GM21423 (cell line): Measurements from ENCODE around the gene MRE11.
"Not testable (repeated sequence)": the region's sequence is repeated elsewhere in the genome, so short reads cannot be mapped to it uniquely, and the experiment has no call there.

Source experiments
- ATAC-seq: cut with Tn5 transposase; IDR thresholded peaks from one replicate; pipeline ENCODE4 v1.9.1; 2021; ENCODE audit warnings: mild to moderate bottlenecking, moderate library complexity; ENCODE audit not compliant: unreplicated experiment

Gene MRE11

GRCh38 chr11:94507485-94507884, 13.8 kb upstream of the MRE11 start:
- ATAC-seq = no peak

DNA sequence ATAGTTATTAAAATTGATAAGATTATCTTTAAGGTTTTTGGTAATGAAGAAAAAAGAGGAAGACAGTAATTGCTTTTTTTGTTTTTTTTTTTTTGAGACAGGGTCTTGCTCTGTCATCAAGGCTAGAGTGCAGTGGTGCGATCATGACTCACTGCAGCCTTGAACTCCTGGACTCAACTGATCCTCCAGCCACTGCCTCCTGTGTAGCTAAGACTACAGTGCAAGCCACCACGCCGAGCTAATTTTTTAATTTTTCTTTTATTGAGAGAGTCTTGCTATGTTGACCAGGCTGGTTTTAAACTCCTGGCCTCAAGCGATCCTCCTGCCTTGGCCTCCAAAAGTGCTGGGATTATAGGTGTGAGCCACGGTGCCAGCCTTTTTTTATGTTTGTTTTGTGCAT, 12.9 kb upstream of the MRE11 start:
- not testable (repeated sequence) for ATAC-seq

DNA sequence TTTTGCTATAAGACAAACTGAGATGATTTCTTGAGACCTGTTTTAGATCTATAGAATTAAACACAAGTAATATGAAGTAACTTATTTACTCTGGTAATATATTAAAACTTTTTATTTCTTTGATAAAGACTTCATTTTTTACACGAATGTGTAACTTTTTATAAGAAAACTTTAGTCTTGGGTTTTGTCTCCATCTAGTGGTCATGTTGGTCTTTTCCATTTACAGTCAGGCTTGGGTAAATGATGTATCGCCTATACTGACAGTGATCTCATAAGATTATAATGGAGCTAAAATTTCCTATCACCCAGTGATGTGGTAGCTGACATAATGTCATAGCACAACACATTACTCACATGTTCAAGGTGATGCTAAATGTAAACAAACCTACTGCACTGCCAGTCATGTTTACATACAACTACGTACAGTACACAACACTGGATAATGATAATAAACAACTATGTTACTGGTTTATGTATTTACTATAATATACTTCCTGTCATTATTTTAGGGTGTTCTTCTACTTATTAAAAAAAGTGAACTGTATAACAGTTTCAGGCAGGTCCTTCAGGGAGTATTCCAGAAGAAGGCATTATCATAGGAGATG, 11.1 kb upstream of the MRE11 start:
- no peak for ATAC-seq

- ATAC-seq = no peak
Observed at GRCh38 chr11:94501522-94501921, 7.9 kb upstream of the MRE11 start.

GRCh38 chr11:94500181-94500580, 6.5 kb upstream of the MRE11 start:
- ATAC-seq = no peak

GRCh38 chr11:94494126-94494680, 559 bp upstream of the MRE11 start:
- peak; percentile 60 for ATAC-seq

DNA sequence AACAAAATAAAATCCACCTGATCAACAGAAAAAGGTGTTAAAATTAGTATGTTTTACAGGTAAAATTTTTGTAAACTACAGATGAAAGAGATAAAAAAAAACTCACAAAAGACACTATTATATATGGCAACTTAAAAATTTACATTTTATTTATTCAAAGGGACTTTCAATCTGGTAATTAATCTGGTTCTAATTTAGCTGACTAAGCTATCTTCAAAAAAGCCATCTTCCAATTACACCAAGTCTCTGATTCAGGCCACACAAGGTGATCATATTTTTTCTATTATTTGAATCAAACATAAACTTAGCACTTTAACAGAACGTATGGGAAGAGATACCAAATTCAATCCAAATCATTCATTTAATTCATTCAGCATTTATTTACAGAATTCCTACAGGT, 7.6 kb downstream of the MRE11 start:
- ATAC-seq = no peak

DNA sequence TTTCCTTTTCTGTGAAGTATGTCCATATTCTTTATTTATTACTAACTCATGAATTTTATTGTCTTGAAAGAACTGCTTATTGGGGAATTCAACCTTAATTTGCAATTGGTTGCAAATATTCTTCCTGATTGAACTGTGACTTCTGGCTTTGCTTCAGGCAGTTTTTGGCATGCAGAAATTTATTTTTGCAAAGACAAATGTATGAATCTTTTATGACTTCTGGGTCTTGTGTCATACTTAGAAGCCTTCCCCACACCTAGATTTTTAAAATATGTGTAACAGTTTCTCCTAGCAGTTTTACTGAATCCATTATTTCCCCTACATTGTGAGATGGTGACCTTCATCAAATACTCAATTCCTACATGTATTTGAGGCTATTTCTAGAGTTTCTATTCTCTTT, 12.3 kb downstream of the MRE11 start:
- no peak for ATAC-seq

DNA sequence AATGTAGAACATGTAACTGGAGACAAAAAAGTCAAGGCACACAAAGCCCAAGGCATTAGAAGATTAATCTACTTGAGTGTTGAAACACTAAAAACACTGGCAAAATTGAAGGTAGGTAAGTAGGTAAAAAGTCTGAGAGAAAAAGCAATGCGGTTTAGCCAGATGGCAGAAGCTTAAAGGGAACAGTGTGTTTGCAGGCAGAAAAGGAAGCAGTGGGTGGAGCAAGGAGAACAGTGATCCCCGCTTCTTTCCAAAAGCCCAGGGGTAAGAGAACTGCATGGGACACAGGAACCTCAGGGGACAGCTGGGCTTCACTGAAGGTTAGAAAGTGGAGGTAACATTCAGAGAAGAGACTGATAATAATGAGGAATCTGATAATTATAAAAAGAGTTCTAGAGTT, 16.0 kb downstream of the MRE11 start:
- no peak for ATAC-seq

DNA sequence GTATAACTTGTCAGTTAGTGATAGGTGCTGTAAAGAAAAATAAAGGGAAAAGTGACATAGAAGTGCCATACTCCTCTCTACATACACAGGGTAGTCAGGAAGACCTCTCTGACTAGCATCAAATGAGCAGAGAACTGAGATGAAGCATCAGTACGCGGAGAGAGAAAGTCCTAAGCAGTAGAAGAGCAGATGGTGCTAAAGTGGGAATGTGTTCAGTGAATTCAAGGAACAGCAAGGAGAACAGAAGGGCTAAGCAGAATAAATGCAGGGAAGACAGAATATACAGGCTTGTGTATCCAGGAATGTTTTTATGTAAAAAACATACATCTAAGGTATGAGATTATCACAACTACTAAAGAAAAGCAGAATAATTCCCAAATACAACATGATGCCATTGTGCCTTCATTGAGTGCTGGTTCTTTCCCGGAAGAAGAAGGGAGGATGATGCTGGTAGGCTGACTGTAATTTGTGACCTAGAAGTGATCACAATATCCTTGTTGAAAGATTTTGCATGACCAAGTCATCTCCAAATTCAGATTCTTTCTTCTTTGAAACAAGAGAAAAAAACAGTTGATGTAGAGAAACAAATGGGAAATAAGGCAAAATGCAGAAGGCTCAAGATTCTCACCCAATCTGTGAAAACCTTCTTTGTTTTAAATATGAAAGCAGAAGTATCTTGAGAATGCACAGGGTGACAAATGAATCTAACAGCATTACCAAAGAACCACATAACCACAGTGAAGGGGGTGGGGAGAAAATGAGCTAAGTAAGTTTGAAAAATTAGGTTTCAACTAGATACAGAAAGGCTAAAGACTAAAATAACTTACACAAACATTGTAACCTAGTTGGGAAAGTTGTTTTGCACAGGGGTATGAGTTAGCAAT, 20.5 kb downstream of the MRE11 start:
- peak; percentile 80 for ATAC-seq

GRCh38 chr11:94469416-94469815, 24.2 kb downstream of the MRE11 start:
- ATAC-seq = peak; percentile 89

DNA sequence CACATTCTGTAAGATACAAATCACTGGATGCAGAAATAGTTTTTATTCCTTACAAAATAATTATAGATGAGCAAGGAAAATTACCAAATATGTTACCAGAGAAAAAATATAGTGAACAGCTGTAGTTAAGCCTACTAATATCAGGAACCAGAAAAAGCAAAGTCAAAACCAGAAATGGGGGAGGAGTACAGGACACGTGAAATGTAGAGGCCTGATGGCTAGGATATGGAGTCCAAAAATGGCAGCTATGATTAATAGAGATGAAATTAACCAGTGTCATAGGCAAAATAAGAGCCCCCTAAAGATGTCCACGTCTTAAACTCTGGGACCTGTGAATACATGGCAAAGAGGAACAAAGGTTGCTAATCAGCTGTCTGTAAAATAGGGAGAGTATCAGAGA, 34.1 kb downstream of the MRE11 start:
- no peak for ATAC-seq

DNA sequence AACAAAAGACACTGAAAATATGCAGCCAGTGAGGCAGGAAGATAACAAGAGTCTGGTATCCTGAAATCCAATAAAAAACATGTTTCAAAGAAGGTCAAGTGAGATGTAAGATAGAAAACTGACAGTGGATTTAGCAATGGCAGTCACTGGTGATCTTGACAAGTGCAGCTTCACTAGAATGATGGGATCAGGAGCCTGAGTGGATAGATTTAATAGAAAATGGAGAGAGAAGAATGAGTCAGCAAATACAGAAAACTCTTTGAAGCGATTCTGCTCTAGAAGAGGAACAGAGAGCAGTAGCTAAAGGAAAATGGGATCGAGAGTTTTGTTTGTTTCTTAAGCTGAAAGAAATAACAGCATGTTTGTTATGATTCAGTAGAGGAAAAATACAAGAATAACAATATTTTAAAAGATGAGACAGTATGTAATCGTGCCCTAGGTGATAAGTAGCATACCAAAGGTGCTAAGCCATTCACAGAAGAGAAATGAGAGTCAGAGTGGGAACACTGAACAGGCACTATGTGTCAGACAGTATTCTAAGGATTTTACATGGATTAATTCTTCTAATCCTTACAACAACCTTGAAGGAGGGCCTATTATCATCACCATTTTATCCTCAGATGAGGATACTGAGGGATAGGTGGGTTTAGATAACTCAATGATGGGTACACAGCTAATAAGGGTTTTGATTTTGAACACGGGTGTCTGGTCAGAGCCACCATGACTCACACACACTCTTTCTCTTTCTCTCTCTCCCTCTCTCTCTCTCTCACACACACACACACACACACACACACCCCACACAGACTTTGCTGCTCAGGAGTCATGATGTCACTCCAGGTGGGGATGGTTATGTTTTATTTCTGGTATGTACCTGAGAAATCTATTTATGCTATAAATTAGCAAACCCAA, 36.3 kb downstream of the MRE11 start:
- no peak for ATAC-seq

- ATAC-seq = no peak
Observed at GRCh38 chr11:94455861-94456260, 37.8 kb downstream of the MRE11 start.

GRCh38 chr11:94454301-94454700, 39.3 kb downstream of the MRE11 start:
- no peak for ATAC-seq

DNA sequence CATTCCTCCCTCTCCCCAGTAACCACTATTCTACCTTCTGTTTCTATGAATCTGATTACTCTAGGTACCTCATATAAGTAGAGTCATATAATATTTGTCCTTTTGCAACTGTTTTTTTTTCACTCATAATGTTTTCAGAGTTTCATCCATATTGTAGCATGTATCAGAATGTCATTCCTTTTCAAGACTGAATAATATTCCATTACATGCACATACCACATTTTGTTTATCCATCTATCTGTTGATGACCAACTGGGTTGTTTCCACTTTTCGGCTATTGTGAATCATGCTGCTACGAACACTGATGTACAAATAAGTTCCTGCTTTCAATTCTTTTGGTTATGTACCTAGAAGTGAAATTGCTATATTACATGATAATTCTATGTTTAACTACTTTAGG, 40.7 kb downstream of the MRE11 start:
- no peak for ATAC-seq

DNA sequence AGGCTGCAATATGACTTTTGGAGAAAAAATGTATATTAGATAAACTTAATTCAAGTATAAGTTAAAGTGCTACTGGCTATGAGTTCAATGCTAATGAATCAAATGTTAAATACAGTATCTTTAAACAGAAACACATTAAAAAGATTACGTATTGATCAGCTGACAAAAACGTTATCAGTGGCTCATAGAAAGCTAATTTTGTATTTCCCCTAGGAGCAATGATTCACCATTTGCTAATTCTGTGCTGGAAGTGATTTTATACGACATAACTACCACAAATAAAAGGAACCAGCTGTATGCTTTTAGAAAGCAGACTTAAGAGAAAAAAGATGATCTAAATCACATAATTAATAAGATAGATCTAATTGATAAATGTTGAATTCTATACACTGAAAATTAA, 43.6 kb downstream of the MRE11 start:
- no peak for ATAC-seq

DNA sequence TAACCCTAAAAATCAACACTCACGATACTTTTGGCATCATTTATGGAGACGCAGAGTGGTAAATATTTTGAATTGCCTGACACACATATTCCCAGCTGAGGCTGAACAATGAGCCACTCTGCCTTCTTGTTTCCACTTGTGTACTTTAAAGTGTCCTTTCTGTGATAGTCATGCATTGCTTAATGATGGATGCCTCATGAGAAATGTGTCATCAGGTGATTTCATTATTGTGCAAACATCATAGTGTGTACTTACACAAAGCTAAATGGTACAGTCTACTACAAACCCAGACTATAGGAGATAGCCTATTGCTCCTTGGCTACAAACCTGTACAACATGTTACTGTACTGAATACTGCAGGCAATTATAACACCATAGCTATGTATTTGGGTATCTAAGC, 44.2 kb downstream of the MRE11 start:
- ATAC-seq = no peak

DNA sequence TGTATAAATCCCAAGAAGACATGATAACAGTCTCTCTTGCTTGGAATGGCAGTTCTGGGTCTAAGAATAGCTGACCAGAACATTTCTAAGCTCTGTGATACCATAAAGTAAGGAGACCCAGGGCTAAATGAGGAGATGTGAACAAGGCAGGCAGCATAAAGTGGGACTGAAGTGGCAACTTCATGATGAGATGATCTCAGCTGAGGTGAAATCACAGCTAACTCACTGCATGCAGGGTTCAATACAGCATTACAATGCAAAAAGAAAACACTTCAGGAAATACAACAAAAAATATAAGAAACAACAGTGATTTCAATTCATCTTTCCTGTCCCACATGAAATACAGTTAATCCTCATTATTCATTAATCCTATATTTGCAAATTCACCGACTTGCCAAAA, 44.6 kb downstream of the MRE11 start:
- ATAC-seq = no peak

DNA sequence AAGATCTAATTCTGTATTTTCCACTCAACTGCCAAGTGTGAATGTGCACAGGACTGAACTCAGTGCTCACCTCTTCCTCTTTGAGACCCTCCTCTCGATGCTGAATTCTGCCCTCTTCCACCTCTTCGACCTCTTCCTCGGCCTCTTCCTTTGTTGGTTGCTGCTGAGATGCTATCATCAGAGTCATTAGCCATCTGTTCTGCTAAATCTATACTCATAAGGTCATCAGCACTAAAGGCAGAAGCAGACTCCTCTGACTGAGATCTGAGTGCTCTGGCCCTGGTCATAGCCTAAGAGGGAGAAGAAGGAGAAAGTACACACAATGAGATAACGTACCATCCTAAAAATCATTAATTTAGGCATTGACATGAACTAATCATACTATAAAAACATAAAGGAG, 46.5 kb downstream of the MRE11 start:
- no peak for ATAC-seq

DNA sequence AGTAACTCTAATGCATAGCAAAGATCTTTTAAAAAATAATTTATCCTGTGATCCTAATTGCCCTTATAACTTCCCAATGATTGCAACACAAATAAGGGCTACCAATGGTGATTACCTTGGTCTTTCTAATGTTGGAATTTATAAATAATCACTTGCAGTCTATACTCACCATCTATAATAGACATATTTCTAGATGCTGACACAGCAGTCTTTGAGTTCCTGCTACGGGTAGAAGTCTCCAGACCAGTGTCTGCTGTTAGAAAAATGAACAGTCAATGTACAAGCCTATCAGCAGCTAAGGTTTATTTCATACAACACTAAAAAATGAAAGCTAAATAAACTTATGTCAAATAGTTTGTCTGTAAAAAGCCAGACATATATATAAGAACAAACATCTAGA, 48.0 kb downstream of the MRE11 start:
- no peak for ATAC-seq
